CD4-positive, alpha-beta memory T cell (primary cell): ENCODE measurements around the gene OTOS. TPM values are rescaled to one million over a fixed set of nuclear protein-coding genes. Genes with fewer than 3 reads are reported as not detected.

Experiments
- CTCF ChIA-PET: fragments of 350-600 bp; sonication (Branson Sonifier 250); formaldehyde crosslinking; loops from one replicate; lab custom pipeline; 2021; ENCODE audit warnings: inconsistent platforms; ENCODE audit not compliant: partially characterized antibody; lab: Charles Lee
- POLR2A ChIA-PET: fragments of 350-600 bp; sonication (Branson Sonifier 250); formaldehyde crosslinking; loops from one replicate; lab custom pipeline; 2021; ENCODE audit not compliant: partially characterized antibody; lab: Charles Lee
- DNase-seq, 5 donors: peaks; one replicate each; pipeline versions ENCODE4 v3.0.0 to v3.0.0-alpha.2; 2020 to 2022; ENCODE audit warnings: mixed read lengths in 1 of 5
- H3K27ac ChIP-seq: one replicate; pipeline ENCODE4 v1.7.0; 2013; ENCODE audit warnings: low read depth, low read length
- H3K27me3 ChIP-seq: 2 replicates; pipeline ENCODE4 v1.7.0; 2013; ENCODE audit warnings: mild to moderate bottlenecking, low read length, moderate library complexity; ENCODE audit not compliant: insufficient read depth
- H3K36me3 ChIP-seq: 2 replicates; pipeline ENCODE4 v1.7.0; 2013; ENCODE audit warnings: mild to moderate bottlenecking, low read length, moderate library complexity; ENCODE audit not compliant: insufficient read depth
- H3K4me1 ChIP-seq: 2 replicates; pipeline ENCODE4 v1.7.0; 2013; ENCODE audit warnings: mild to moderate bottlenecking, low read length, moderate library complexity; ENCODE audit not compliant: insufficient read depth
- H3K4me3 ChIP-seq, 2 donors: one replicate each; pipeline ENCODE4 v1.7.0; 2013; ENCODE audit warnings: low read length in 2 of 2, mild to moderate bottlenecking in 1 of 2
- H3K9me3 ChIP-seq, 2 donors: one replicate each; pipeline ENCODE4 v1.7.0; 2013; ENCODE audit warnings: low read length in 2 of 2, control low read depth in 1 of 2; ENCODE audit not compliant: control insufficient read depth in 1 of 2
- H3K27ac Mint-ChIP-seq, 7 donors: one replicate each; pipeline ENCODE4 v1.8.0; 2020 to 2021; ENCODE audit warnings: mixed read lengths in 7 of 7, mild to moderate bottlenecking in 6 of 7, inconsistent platforms in 3 of 7, moderate library complexity in 3 of 7
- H3K27me3 Mint-ChIP-seq, 2 donors: one replicate each; pipeline ENCODE4 v1.8.0; 2020 to 2021; ENCODE audit warnings: mixed read lengths in 2 of 2
- H3K36me3 Mint-ChIP-seq, 2 donors: one replicate each; pipeline ENCODE4 v1.8.0; 2020 to 2021; ENCODE audit warnings: mixed read lengths in 2 of 2, inconsistent platforms in 1 of 2, mild to moderate bottlenecking in 1 of 2
- H3K4me1 Mint-ChIP-seq, 4 donors: one replicate each; pipeline ENCODE4 v1.8.0; 2020 to 2021; ENCODE audit warnings: mixed read lengths in 4 of 4, mild to moderate bottlenecking in 1 of 4
- H3K4me3 Mint-ChIP-seq, 8 donors: one replicate each; pipeline ENCODE4 v1.8.0; 2020 to 2021; ENCODE audit warnings: mixed read lengths in 8 of 8, mild to moderate bottlenecking in 7 of 8, moderate library complexity in 6 of 8, inconsistent platforms in 3 of 8
- H3K9me3 Mint-ChIP-seq, 8 donors: one replicate each; pipeline ENCODE4 v1.8.0; 2020 to 2021; ENCODE audit warnings: mixed read lengths in 8 of 8, mild to moderate bottlenecking in 5 of 8, inconsistent platforms in 3 of 8, moderate library complexity in 1 of 8
- intact Hi-C: fragments of 100-400 bp; cut with micrococcal nuclease; formaldehyde crosslinking; loops from one replicate; pipeline ENCODE4 v1.15.1; 2023
- polyA plus RNA-seq, 2 donors: library from polyadenylated mRNA; unstranded; fragments of 300-500 nt; fragmentation: Illumina TruSeq; gene quantifications; one replicate each; pipeline ENCODE4 v1.2.3, GENCODE V29; 2021
- total RNA-seq, 2 experiments: library from RNA; stranded (reverse); gene quantifications; one replicate each; pipeline ENCODE4 v1.2.3, GENCODE V29; 2021

The OTOS gene
- total and polyA plus RNA-seq, 4 experiments from 2014 or later, result not detected

GRCh38 chr2:240155745-240156390 lies 15.4 kb upstream of the OTOS start:
- H3K4me3 ChIP-seq, result no peak overlapping the region
- intact Hi-C loops, result no loop called here
- H3K27ac ChIP-seq, result no peak overlapping the region
- no peak for DNase-seq
- H3K36me3 Mint-ChIP-seq, result no peaks in the 10 kb centered on the region
- no peak overlapping the region for H3K27ac Mint-ChIP-seq
- CTCF ChIA-PET, result no interaction called here
- H3K4me3 Mint-ChIP-seq, result no peak overlapping the region
- H3K27me3 Mint-ChIP-seq, result peaks cover 9 to 10% of the 10 kb centered on the region in 2 donors
- H3K4me1 Mint-ChIP-seq, result no peaks in the 10 kb centered on the region
- no peaks in the 10 kb centered on the region for H3K4me1 ChIP-seq
- POLR2A ChIA-PET, result no interaction called here
- no peaks in the 10 kb centered on the region for H3K27me3 ChIP-seq
- no peaks in the 10 kb centered on the region for H3K9me3 ChIP-seq
- H3K9me3 Mint-ChIP-seq, result peaks cover 0 to 5% (median under 1%) of the 10 kb centered on the region in 8 donors
- H3K36me3 ChIP-seq, result no peaks in the 10 kb centered on the region

GRCh38 chr2:240155048-240155744 lies 14.7 kb upstream of the OTOS start:
- ChIA-PET CTCF (no interaction called here), POLR2A (no interaction called here)
- Histone ChIP-seq H3K9me3 (no peaks in the 10 kb centered on the region), H3K36me3 (no peaks in the 10 kb centered on the region), H3K27me3 (no peaks in the 10 kb centered on the region), H3K27ac (no peak overlapping the region), H3K4me3 (no peak overlapping the region), H3K4me1 (no peaks in the 10 kb centered on the region)
- Mint-ChIP-seq H3K9me3 (peaks cover 0 to 5% (median under 1%) of the 10 kb centered on the region in 8 donors), H3K4me1 (no peaks in the 10 kb centered on the region), H3K27ac (no peak overlapping the region), H3K36me3 (no peaks in the 10 kb centered on the region), H3K4me3 (no peak overlapping the region), H3K27me3 (peaks cover 9 to 10% of the 10 kb centered on the region in 2 donors)
- intact Hi-C loops, result no loop called here
- no peak for DNase-seq

- ChIA-PET CTCF (no interaction called here), POLR2A (no interaction called here)
- Mint-ChIP-seq H3K4me1 (peaks cover 0 to 2% (median 0%) of the 10 kb centered on the region in 4 donors), H3K27me3 (peaks cover 11 to 12% of the 10 kb centered on the region in 2 donors), H3K4me3 (no peak overlapping the region), H3K36me3 (no peaks in the 10 kb centered on the region), H3K27ac (no peak overlapping the region), H3K9me3 (peaks cover 0 to 5% (median under 1%) of the 10 kb centered on the region in 8 donors)
- Histone ChIP-seq H3K27ac (no peak overlapping the region), H3K9me3 (no peaks in the 10 kb centered on the region), H3K27me3 (peaks cover 1% of the 10 kb centered on the region), H3K4me1 (no peaks in the 10 kb centered on the region), H3K4me3 (no peak overlapping the region), H3K36me3 (no peaks in the 10 kb centered on the region)
- intact Hi-C loops, result no loop called here
- DNase-seq, result no peak
Measured at GRCh38 chr2:240154606-240155005, 14.1 kb upstream of the OTOS start.

- Mint-ChIP-seq H3K36me3 (no peaks in the 10 kb centered on the region), H3K4me3 (no peak overlapping the region), H3K4me1 (peaks cover 0 to 2% (median 0%) of the 10 kb centered on the region in 4 donors), H3K27ac (no peak overlapping the region), H3K9me3 (peaks cover 0 to 5% (median under 1%) of the 10 kb centered on the region in 8 donors), H3K27me3 (peaks cover 11 to 12% of the 10 kb centered on the region in 2 donors)
- H3K4me3 ChIP-seq, result no peak overlapping the region
- H3K27me3 ChIP-seq, result peaks cover 4% of the 10 kb centered on the region
- no peak for DNase-seq
- H3K27ac ChIP-seq, result no peak overlapping the region
- CTCF ChIA-PET, result interaction anchor here (1.5 kb wide), 1 partner anchor 10 kb away, joined by 4 read pairs; no protein-coding TSS in a partner anchor
- POLR2A ChIA-PET, result no interaction called here
- H3K9me3 ChIP-seq, result no peaks in the 10 kb centered on the region
- intact Hi-C loops, result no loop called here
- H3K36me3 ChIP-seq, result no peaks in the 10 kb centered on the region
- no peaks in the 10 kb centered on the region for H3K4me1 ChIP-seq
Measured at GRCh38 chr2:240153418-240153817, 13.0 kb upstream of the OTOS start.

- CTCF ChIA-PET, result no interaction called here
- Histone ChIP-seq H3K4me3 (no peak overlapping the region), H3K36me3 (no peaks in the 10 kb centered on the region), H3K4me1 (no peaks in the 10 kb centered on the region), H3K27ac (no peak overlapping the region), H3K9me3 (no peaks in the 10 kb centered on the region), H3K27me3 (peaks cover 4% of the 10 kb centered on the region)
- Mint-ChIP-seq H3K4me3 (no peak overlapping the region), H3K27ac (peak overlapping the region in 1 of 7 donors; percentile 23), H3K36me3 (no peaks in the 10 kb centered on the region), H3K9me3 (peaks cover 0 to 5% (median 1%) of the 10 kb centered on the region in 8 donors), H3K4me1 (peaks cover 0 to 8% (median under 1%) of the 10 kb centered on the region in 4 donors), H3K27me3 (peaks cover 9 to 17% of the 10 kb centered on the region in 2 donors)
- no peak for DNase-seq
- intact Hi-C loops, result no loop called here
- POLR2A ChIA-PET, result no interaction called here
Measured at GRCh38 chr2:240151477-240152031, 11.1 kb upstream of the OTOS start.

- peaks cover 9 to 17% of the 10 kb centered on the region in 2 donors for H3K27me3 Mint-ChIP-seq
- no peak overlapping the region for H3K4me3 Mint-ChIP-seq
- peak in 2 of 5 donors; percentile 11 to 19 for DNase-seq
Measured at GRCh38 chr2:240149943-240150784, 9.7 kb upstream of the OTOS start.

More at GRCh38 chr2:240149943-240150784, 9.7 kb upstream of the OTOS start:
- H3K4me1 ChIP-seq, result no peaks in the 10 kb centered on the region
- no peaks in the 10 kb centered on the region for H3K36me3 Mint-ChIP-seq
- no peaks in the 10 kb centered on the region for H3K36me3 ChIP-seq
- H3K9me3 ChIP-seq, result no peaks in the 10 kb centered on the region
- POLR2A ChIA-PET, result no interaction called here
- H3K27ac ChIP-seq, result no peak overlapping the region
- H3K27me3 ChIP-seq, result peaks cover 4% of the 10 kb centered on the region
- peaks cover 0 to 5% (median 1%) of the 10 kb centered on the region in 8 donors for H3K9me3 Mint-ChIP-seq
- no peak overlapping the region for H3K4me3 ChIP-seq
- H3K27ac Mint-ChIP-seq, result no peak overlapping the region
- intact Hi-C loops, result no loop called here
- CTCF ChIA-PET, result interaction anchor here (2.1 kb wide), 1 partner anchor 11 kb away, joined by 7 read pairs; the partner anchor contains the start of gene OTOS
- H3K4me1 Mint-ChIP-seq, result peaks cover 0 to 8% (median under 1%) of the 10 kb centered on the region in 4 donors
